AG04450 (cell line): ENCODE data around the gene SCAF8. TPM values are rescaled to one million over a fixed set of nuclear protein-coding genes. Genes with fewer than 3 reads are reported as not detected.

Experiments
- CTCF ChIA-PET: fragments of 300-600, 350-600 bp; formaldehyde crosslinking; extraction: SDS; loops from one replicate; lab custom pipeline; 2022; ENCODE audit warnings: antibody characterized with exemption, inconsistent platforms; lab: Charles Lee
- POLR2A ChIA-PET: fragments of 350-600 bp; formaldehyde crosslinking; extraction: SDS; loops from one replicate; lab custom pipeline; 2021; ENCODE audit warnings: antibody characterized with exemption, inconsistent platforms; lab: Yijun Ruan, JAX
- DNase-seq: peaks from one replicate; pipeline ENCODE4 v3.0.0-alpha.2; 2011; ENCODE audit warnings: low read depth, low spot score
- H3K27ac ChIP-seq: one replicate; pipeline ENCODE4 v1.5.1; 2012; ENCODE audit warnings: low read depth, low read length, control low read depth
- H3K27me3 ChIP-seq: one replicate; pipeline ENCODE4 v1.6.0; 2012; ENCODE audit warnings: low read length; ENCODE audit not compliant: control insufficient read depth, insufficient read depth
- H3K4me3 ChIP-seq: 2 replicates; pipeline ENCODE4 v1.5.1; 2011; ENCODE audit warnings: mild to moderate bottlenecking, low read depth, low read length, control low read depth
- H3K9me3 ChIP-seq: 2 replicates; pipeline ENCODE4 v1.5.1; 2012; ENCODE audit warnings: low read length; ENCODE audit not compliant: control insufficient read depth, insufficient read depth
- CTCF ChIP-seq: IDR thresholded peaks from 2 replicates; pipeline ENCODE4 v1.5.1; 2011; ENCODE audit warnings: low read depth, low read length, control low read depth, inconsistent platforms
- polyA plus RNA-seq: library from polyadenylated mRNA; depleted of rRNA; stranded (reverse); fragments of >200 nt; gene quantifications from 2 replicates; pipeline ENCODE4 v1.2.3, GENCODE V29; 2011

Gene SCAF8
- polyA plus RNA-seq, 1 experiment = 29.2 TPM

DNA sequence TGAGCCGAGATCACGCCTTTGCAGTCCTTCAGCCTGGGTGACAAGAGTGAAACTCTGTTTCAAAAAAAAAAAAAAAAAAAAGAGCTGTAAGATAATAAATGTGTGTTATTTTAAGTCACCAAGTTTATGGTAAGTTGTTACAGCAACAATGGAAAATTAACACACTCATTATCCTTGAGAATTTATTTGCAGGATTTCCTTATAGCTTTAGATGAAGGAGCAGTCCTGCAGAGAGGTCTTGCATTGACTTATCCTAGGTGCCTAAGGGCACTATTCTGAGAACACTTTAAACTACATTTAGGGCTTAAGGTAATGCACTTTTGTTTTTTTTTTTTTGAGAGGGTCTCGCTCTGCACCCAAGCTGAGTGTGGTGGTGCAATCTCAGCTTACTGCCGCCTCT lies 13.8 kb upstream of the SCAF8 start:
- TF ChIP-seq CTCF = no peak
- DNase-seq = no peak
- POLR2A ChIA-PET = interaction anchor here (0.7 kb wide), 1 partner anchor 242 kb away, joined by 4 read pairs; no protein-coding TSS in a partner anchor

GRCh38 chr6:154719854-154720253 lies 13.4 kb upstream of the SCAF8 start:
- H3K27ac ChIP-seq = no peak overlapping the region
- peaks cover 6% of the 10 kb centered on the region for H3K27me3 ChIP-seq
- no peak overlapping the region for H3K4me3 ChIP-seq
- H3K9me3 ChIP-seq = peaks cover 17% of the 10 kb centered on the region
- DNase-seq = no peak
- ChIA-PET CTCF (interaction anchor here (0.6 to 0.7 kb wide), 2 partner anchors 19 to 36 kb away, joined by 4 read pairs; no protein-coding TSS in a partner anchor), POLR2A (no interaction called here)
- no peak for TF ChIP-seq CTCF

More for the DNA sequence above, 13.8 kb upstream of the SCAF8 start:
- Histone ChIP-seq H3K27ac (no peak overlapping the region), H3K27me3 (peaks cover 6% of the 10 kb centered on the region), H3K4me3 (no peak overlapping the region), H3K9me3 (peaks cover 17% of the 10 kb centered on the region)
- CTCF ChIA-PET = interaction anchor here (0.6 to 0.7 kb wide), 3 partner anchors 19 to 96 kb away, joined by 4 read pairs; no protein-coding TSS in a partner anchor

- H3K27ac ChIP-seq = no peak overlapping the region
- ChIA-PET CTCF (no interaction called here), POLR2A (no interaction called here)
- peaks cover 17% of the 10 kb centered on the region for H3K9me3 ChIP-seq
- peaks cover 6% of the 10 kb centered on the region for H3K27me3 ChIP-seq
- no peak overlapping the region for H3K4me3 ChIP-seq
- peak; percentile 46 for DNase-seq
- TF ChIP-seq CTCF = no peak
Measured at GRCh38 chr6:154721460-154721859, 11.8 kb upstream of the SCAF8 start.

- no peak for TF ChIP-seq CTCF
- ChIA-PET CTCF (interaction anchor here (1.2 kb wide), 1 partner anchor 42 kb away, joined by 4 read pairs; no protein-coding TSS in a partner anchor), POLR2A (no interaction called here)
- Histone ChIP-seq H3K27ac (no peak overlapping the region), H3K4me3 (no peak overlapping the region), H3K9me3 (no peaks in the 10 kb centered on the region), H3K27me3 (no peaks in the 10 kb centered on the region)
- DNase-seq = no peak
Measured at GRCh38 chr6:154726887-154727286, 6.3 kb upstream of the SCAF8 start.

- Histone ChIP-seq H3K9me3 (no peaks in the 10 kb centered on the region; the same call in 1 of the 2 replicates), H3K4me3 (no peak overlapping the region), H3K27me3 (no peaks in the 10 kb centered on the region), H3K27ac (no peak overlapping the region)
- ChIA-PET POLR2A (no interaction called here), CTCF (no interaction called here)
- TF ChIP-seq CTCF = no peak
- no peak for DNase-seq
Measured at GRCh38 chr6:154731296-154732218, 1.7 kb upstream of the SCAF8 start.
